HG03025 (cell line): ENCODE measurements around the gene MORC3.
"Not testable (repeated sequence)": the region's sequence is repeated elsewhere in the genome, so short reads cannot be mapped to it uniquely, and the experiment has no call there.

Source experiments
- ATAC-seq: cut with Tn5 transposase; IDR thresholded peaks from one replicate; pipeline ENCODE4 v1.9.1; 2021; ENCODE audit warnings: mild to moderate bottlenecking, moderate library complexity; ENCODE audit not compliant: unreplicated experiment, low FRiP score

The MORC3 gene

GRCh38 chr21:36319767-36320420 is at the start of gene MORC3:
Gene MORC3, plus strand, starts transcription at chr21:36320197. Its CDS starts 68 bp downstream, at chr21:36320265.
- peak; percentile 80 for ATAC-seq

- not testable (repeated sequence) for ATAC-seq
Observed at GRCh38 chr21:36270786-36271695, 49.0 kb upstream of the MORC3 start.

DNA sequence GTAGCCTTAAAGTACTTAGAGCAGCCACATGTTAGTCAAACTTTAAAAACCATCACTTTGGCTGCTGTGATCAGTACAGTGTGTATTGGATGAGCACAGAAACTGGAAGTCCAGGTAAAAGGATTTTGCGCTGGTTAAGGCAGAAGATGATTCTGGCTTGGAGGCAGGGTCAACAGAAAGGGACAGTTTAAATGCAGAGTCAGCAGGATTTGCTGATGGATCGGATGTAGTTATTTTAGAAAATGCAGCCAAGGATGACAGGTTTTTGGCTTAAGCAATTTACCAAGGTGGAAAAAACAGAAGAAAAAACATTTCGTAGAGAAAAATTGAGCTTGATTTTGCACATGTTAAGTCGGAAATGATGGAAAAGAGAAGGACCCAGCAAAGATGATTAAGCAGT is 45.9 kb upstream of the MORC3 start:
- ATAC-seq, result no peak

DNA sequence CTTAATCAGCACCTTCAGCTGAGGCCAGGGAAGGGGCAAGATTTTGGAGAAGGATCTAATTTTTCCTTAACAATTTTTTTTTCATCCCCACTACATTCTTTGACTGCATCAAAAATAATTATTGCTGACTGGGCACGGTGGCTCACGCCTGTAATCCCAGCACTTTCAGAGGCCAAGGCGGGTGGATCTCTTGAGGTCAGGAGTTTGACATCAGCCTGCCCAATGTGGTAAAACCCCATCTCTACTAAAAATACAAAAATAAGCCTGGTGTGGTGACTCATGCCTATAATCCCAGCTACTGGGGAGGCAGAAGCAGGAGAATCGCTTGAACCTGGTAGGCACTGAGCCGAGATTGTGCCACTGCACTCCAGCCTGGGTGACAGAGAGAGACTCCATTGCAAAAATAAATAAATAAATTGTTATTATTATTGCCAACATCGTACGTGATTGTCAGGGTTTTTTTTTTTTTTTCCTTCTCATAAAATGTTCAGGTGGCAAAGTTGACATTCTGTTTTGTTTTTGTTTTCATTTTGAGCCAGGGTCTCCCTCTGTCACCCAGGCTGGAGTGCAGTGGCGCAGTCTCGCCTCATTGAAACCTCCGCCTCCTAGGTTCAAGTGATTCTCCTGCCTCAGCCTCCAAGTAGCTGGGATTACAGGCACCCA is 37.3 kb upstream of the MORC3 start:
- ATAC-seq, result no peak

GRCh38 chr21:36283231-36283622 is 36.8 kb upstream of the MORC3 start:
- ATAC-seq, result not testable (repeated sequence)

DNA sequence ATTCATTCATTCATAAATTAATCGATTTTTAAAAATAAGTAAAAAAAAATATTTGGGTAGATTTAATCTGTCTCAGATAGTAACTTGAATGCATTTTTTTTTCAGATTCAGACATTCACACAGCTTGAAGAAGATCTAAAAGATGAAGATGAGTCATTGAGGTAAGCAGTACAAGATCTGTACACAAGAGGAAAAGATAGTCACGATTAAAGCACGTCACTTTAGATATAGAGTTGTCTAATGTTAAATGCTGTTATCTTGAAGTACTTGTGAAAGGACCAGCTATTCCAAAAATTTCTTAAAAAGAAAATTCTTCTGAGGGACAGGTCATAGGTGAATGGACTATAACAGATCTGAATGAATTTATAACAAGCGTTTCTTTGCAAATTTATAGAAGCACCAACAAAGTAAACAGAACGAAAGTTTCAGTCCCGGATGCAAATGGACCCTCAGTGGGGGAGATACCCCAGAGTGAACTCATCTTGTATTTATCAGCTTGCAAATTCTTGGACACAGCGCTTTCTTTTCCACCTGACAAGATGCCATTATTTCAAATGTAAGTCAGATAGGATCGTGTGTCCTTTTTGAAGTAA is 31.2 kb upstream of the MORC3 start:
- no peak for ATAC-seq

- ATAC-seq, result no peak
Observed at GRCh38 chr21:36291509-36291908, 28.5 kb upstream of the MORC3 start.

GRCh38 chr21:36297406-36297937 is 22.5 kb upstream of the MORC3 start:
- ATAC-seq, result no peak

DNA sequence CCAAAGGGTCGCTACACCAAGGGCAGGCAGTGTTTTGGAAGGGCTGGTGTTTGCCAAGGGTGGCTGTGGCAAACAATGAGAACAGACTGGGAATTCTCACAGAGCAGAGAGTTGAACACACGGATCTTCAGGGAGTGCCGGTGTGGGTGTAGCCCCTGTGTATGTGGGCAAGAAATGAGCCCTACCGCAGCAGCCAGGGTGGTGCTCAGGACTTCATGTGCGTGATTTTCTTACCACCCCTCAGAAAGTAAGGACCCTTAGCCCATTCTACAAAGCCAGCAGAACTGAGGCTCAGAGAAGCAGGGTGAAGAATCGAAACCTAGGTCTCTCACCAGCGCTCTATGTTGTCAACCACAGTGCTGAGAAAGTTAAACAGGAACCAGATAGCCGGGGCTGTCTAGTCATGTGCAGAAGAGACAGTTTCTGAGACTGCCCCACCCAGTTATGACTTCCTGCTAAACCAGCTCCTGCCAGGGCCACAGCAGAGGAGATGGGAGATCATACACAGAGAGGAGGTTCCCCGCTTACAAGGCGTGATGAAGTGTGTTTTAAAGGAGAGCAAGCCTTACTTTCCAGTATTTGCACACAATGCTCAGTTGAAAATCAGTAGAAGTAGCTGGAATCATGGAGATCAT is 21.9 kb upstream of the MORC3 start:
- peak; percentile 94 for ATAC-seq

GRCh38 chr21:36306872-36307534 is 13.0 kb upstream of the MORC3 start:
- ATAC-seq, result no peak

- ATAC-seq, result peak; percentile 45
Observed at GRCh38 chr21:36310016-36310415, 10.0 kb upstream of the MORC3 start.

GRCh38 chr21:36313446-36313845 is 6.6 kb upstream of the MORC3 start:
- not testable (repeated sequence) for ATAC-seq

DNA sequence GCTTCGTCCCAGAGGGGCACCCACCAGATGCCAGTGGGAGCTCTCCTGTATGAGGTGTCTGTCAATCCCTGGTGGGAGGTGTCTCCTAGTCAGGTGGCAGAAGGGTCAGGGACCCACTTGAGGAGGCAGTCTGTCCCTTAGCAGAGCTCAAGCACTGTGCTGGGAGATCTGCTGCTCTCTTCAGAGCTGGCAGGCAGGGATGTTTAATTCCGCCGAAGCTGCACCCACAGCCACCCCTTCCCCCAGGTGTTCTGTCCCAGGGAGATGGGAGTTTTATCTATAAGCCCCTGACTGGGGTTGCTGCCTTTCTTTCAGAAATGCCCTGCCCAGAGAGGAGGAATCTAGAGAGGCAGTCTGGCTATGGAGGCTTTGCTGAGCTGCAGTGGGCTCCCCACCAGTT is 4.0 kb upstream of the MORC3 start:
- not testable (repeated sequence) for ATAC-seq

- no peak for ATAC-seq
Observed at GRCh38 chr21:36316872-36317484, 3.0 kb upstream of the MORC3 start.

DNA sequence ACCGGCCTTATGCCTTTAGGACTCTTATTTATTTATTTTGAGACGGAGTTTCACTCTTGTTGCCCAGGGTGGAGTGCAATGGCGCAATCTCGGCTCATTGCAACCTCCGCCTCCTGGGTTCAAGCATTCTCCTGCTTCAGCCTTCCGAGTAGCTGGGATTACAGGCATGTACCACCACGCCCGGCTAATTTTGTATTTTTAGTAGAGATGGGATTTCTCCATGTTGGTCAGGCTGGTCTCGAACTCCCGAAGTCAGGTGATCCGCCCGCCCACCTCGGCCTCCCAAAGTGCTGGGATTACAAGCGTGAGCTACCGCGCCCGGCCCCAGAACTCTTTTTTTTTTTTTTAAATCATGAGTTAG is 611 bp upstream of the MORC3 start:
- ATAC-seq, result not testable (repeated sequence)

- peak; percentile 40 for ATAC-seq
Observed at GRCh38 chr21:36320421-36321324, 676 bp downstream of the MORC3 start.

DNA sequence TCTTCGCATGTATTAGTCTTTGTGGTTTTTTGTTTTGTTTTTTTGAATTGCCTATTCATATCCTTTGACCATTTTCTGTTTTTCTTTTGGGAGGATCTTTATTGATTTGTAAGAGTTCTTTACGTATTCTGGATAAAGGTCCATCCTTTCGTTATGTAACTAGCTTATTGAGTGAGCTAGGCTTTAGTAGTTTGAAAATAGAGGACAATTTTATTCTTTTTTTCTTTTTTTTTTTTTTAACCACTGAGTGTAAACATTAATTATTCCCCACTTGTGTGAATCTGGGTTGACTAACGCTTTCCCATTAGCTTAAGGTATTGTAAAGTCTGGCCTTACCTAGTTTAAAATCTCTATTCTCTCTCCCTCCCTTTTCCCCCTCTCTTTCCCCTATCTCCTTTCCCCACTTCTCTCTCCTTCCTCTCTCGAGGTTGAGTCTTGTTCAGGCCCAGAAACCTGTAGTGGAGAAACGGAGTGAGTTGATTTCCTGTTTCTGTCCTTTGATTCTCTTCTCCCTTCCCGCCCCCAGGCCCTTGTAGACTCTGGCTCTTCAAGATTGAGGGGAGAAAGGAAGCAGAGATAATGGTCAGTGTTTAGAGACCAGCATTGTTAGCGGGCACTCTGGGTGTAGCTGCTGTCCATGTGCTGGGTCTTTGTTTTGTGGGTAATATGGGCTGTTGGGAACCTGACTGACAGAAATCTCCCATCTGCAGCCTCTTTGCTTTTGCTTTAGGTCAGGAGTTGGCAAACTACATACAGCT is 1.5 kb downstream of the MORC3 start:
- ATAC-seq, result no peak

GRCh38 chr21:36322083-36322424 is 2.1 kb downstream of the MORC3 start:
- ATAC-seq, result no peak
